ENCODE results near the gene LMBR1L. TPM values are rescaled to one million over a fixed set of nuclear protein-coding genes. Genes with fewer than 3 reads are reported as not detected.

LMBR1L gene
- total and polyA plus RNA-seq, 2 of the 13 experiments (the other 11 are each of a cell fraction or from before 2014, with no cell fraction given): 12.2 to 65.9 TPM

DNA sequence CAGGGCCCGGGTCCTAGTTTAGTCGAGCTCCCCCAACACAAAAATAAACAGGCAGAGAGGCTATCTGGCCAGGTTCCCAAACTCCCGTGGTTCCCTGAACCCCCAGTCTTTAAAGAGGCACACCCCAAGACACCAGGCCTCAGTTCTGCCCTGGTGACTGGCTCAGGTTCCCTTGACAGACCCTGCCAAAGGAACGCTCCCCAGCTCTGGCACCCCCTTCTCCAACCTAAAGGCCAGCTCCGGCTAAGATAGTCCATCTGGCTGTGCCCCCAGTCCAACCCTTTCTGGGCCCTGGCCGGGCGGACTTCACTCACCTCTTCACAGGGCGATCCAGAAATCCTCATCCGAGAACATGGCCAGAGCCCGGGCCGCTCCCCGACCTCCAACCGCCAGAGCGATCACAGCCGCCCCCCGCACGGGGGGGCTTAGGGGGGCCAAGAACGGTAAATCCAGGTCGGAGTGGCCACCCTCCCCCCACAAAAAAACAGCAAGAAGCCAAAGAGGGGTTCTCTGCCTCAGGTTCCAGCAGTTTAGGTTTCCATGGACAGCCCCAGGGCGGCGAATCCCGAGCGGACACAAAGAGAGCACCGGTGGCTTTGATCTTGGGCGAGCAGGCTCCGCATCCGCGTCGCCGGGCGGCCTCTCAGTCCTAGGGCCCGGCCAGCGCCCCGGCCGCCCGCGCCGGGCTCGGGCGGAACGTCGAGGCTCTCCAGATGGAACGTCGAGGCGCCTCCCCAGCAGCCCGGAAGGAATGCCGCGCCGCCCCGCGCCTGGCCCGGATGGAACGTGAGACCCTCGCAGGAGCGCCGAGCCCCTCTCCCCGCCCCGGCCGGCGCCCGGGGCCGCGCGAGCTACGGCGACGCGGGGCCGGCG lies 51.1 kb downstream of the LMBR1L start:
- DNase-seq (ENCODE audit: low spot score) (no peak), ATAC-seq (peak; percentile 9), FAIRE-seq (no peak)
- CTCF ChIA-PET (ENCODE audit: low intra/inter-chr PET ratio, low total read pairs): no interaction called here
- Histone ChIP-seq H3K4me1 (ENCODE audit: insufficient read depth, low read length) (peaks cover 60% of the 10 kb centered on the region), H3K36me3 (replicated peaks in 1 of 2; ENCODE audit: control insufficient read depth in 1 of 2, insufficient read depth in 2 of 2, low read length in 2 of 2) (peaks cover 6 to 13% of the 10 kb centered on the region in 2 experiments), H3K4me3 (replicated peaks in 1 of 3; ENCODE audit: insufficient read depth in 1 of 3, low read depth in 2 of 3, low read length in 3 of 3) (peak overlapping the region; percentile 95 to 100 (median 98)), H3K27ac (ENCODE audit: extremely low read length, insufficient read depth, low read length) (peak overlapping the region; percentile 94), H3K4me2 (ENCODE audit: low read depth, low read length) (peak overlapping the region; percentile 98), H4K20me1 (ENCODE audit: insufficient read depth, low read length) (peaks cover 49% of the 10 kb centered on the region), H3K9ac (ENCODE audit: insufficient read depth, low read depth, low read length) (peak overlapping the region; percentile 98), H2AFZ (ENCODE audit: low read length) (no peak overlapping the region), H3K9me3 (ENCODE audit: low read length) (no peaks in the 10 kb centered on the region), H3K27me3 (ENCODE audit: control insufficient read depth in 1 of 2, insufficient read depth in 2 of 2, low read length in 2 of 2) (no peaks in the 10 kb centered on the region; a peak in 1 of 5 replicates), H3K79me2 (ENCODE audit: insufficient read depth, low read length) (peaks cover 60% of the 10 kb centered on the region)
- in situ Hi-C loops (cut with HindIII; ENCODE audit: extremely low pct_ligation_motif_present, low pct_unique_long_range_greater_than_20kb): no loop called here
- WGBS (ENCODE audit: low lambda C conversion rate): 0% methylated on average over 13 of the region's 70 CpGs
- intact Hi-C loops (cut with micrococcal nuclease; ENCODE audit: unreplicated experiment): loop anchor here (5.0 kb wide), 1 partner anchor 47 kb away; no protein-coding TSS in a partner anchor
- POLR2A ChIA-PET: interaction anchor here (0.7 to 2.0 kb wide), 2 partner anchors 10 to 50 kb away, joined by 3 to 10 read pairs; partner anchors contain the start of gene RHEBL1
- no TSS peak for BruUV-seq (replicated peaks)
- TF ChIP-seq ZNF724P (CRISPR knock-in tag; IDR thresholded peaks at IDR 0.05; ENCODE audit: borderline replicate concordance) (no peak), ZKSCAN5 (CRISPR knock-in tag; IDR thresholded peaks at IDR 0.05) (no peak), ZNF777 (CRISPR knock-in tag; IDR thresholded peaks at IDR 0.05) (peak; percentile 79), ZNF234 (CRISPR knock-in tag; conservative IDR thresholded peaks at IDR 0.05) (no peak), ONECUT2 (CRISPR knock-in tag; IDR thresholded peaks at IDR 0.05) (no peak), ZNF878 (CRISPR knock-in tag; IDR thresholded peaks at IDR 0.05) (no peak), ZFP41 (CRISPR knock-in tag; IDR thresholded peaks at IDR 0.05; ENCODE audit: borderline replicate concordance) (no peak), NCOA5 (CRISPR knock-in tag; IDR thresholded peaks at IDR 0.05) (no peak), ZNF451 (CRISPR knock-in tag; IDR thresholded peaks at IDR 0.05) (no peak), FLYWCH1 (CRISPR knock-in tag; IDR thresholded peaks at IDR 0.05) (no peak), ADNP (CRISPR knock-in tag; IDR thresholded peaks at IDR 0.05) (no peak), RBM22 (optimal IDR thresholded peaks at IDR 0.05; ENCODE audit: low read length) (no peak), ZNF546 (CRISPR knock-in tag; conservative IDR thresholded peaks at IDR 0.05) (no peak)
- TF ChIP-seq, protein P1, sequence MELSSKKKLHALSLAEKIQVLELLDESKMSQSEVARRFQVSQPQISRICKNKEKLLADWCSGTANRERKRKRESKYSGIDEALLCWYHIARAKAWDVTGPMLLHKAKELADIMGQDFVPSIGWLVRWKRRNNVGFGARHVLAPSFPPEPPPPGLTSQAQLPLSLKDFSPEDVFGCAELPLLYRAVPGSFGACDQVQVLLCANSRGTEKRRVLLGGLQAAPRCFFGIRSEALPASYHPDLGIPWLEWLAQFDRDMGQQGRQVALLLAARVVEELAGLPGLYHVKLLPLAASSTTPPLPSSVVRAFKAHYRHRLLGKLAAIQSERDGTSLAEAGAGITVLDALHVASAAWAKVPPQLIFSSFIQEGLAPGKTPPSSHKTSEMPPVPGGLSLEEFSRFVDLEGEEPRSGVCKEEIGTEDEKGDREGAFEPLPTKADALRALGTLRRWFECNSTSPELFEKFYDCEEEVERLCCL (CRISPR knock-in tag; IDR thresholded peaks at IDR 0.05; ENCODE audit: borderline replicate concordance): no peak
- TF ChIP-seq, protein P2, sequence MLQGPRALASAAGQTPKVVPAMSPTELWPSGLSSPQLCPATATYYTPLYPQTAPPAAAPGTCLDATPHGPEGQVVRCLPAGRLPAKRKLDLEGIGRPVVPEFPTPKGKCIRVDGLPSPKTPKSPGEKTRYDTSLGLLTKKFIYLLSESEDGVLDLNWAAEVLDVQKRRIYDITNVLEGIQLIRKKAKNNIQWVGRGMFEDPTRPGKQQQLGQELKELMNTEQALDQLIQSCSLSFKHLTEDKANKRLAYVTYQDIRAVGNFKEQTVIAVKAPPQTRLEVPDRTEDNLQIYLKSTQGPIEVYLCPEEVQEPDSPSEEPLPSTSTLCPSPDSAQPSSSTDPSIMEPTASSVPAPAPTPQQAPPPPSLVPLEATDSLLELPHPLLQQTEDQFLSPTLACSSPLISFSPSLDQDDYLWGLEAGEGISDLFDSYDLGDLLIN (CRISPR knock-in tag; IDR thresholded peaks at IDR 0.05; ENCODE audit: borderline replicate concordance): no peak
- TF ChIP-seq, protein P3, sequence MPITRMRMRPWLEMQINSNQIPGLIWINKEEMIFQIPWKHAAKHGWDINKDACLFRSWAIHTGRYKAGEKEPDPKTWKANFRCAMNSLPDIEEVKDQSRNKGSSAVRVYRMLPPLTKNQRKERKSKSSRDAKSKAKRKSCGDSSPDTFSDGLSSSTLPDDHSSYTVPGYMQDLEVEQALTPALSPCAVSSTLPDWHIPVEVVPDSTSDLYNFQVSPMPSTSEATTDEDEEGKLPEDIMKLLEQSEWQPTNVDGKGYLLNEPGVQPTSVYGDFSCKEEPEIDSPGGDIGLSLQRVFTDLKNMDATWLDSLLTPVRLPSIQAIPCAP (CRISPR knock-in tag; IDR thresholded peaks at IDR 0.05; ENCODE audit: low read depth): no peak
- TF ChIP-seq, protein P4, sequence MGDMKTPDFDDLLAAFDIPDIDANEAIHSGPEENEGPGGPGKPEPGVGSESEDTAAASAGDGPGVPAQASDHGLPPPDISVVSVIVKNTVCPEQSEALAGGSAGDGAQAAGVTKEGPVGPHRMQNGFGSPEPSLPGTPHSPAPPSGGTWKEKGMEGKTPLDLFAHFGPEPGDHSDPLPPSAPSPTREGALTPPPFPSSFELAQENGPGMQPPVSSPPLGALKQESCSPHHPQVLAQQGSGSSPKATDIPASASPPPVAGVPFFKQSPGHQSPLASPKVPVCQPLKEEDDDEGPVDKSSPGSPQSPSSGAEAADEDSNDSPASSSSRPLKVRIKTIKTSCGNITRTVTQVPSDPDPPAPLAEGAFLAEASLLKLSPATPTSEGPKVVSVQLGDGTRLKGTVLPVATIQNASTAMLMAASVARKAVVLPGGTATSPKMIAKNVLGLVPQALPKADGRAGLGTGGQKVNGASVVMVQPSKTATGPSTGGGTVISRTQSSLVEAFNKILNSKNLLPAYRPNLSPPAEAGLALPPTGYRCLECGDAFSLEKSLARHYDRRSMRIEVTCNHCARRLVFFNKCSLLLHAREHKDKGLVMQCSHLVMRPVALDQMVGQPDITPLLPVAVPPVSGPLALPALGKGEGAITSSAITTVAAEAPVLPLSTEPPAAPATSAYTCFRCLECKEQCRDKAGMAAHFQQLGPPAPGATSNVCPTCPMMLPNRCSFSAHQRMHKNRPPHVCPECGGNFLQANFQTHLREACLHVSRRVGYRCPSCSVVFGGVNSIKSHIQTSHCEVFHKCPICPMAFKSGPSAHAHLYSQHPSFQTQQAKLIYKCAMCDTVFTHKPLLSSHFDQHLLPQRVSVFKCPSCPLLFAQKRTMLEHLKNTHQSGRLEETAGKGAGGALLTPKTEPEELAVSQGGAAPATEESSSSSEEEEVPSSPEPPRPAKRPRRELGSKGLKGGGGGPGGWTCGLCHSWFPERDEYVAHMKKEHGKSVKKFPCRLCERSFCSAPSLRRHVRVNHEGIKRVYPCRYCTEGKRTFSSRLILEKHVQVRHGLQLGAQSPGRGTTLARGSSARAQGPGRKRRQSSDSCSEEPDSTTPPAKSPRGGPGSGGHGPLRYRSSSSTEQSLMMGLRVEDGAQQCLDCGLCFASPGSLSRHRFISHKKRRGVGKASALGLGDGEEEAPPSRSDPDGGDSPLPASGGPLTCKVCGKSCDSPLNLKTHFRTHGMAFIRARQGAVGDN (CRISPR knock-in tag; IDR thresholded peaks at IDR 0.05): no peak
